ENCODE results near the gene PPFIA3.

PPFIA3 gene

GRCh38 chr19:49080392-49080791, 39.0 kb upstream of the PPFIA3 start:
- CTCF ChIA-PET, result interaction anchor here (0.8 kb wide), 1 partner anchor 10 kb away, joined by 3 read pairs; no protein-coding TSS in a partner anchor
- H3K4me3 ChIP-seq (ENCODE audit: low read depth, low read length), result no peak overlapping the region
- no peak for DNase-seq (ENCODE audit: low read depth, low spot score)
- no peak for TF ChIP-seq CTCF (IDR thresholded peaks at IDR 0.05; ENCODE audit: insufficient read depth, low read length, missing control alignments)
- POLR2A ChIA-PET, result no interaction called here

DNA sequence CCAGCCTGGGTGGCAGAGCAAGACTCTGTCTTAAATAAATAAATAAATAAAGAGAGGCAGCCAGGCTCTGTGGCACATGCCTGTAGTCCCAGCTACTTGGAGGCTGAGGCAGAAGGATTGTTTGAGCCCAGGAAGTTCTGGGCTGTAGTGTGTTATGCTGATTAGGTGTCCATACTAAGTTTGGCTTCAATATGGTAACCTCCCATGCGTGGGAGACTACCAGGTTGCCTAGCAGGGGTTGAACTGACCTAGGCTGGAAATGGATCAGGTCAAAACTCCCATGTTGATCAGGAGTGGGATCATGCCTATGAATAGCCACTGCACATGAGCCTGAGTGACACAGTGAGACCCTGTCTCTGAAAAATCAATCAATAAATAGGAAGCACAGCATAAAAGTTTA, 38.1 kb upstream of the PPFIA3 start:
- DNase-seq (ENCODE audit: low read depth, low spot score), result no peak
- POLR2A ChIA-PET, result no interaction called here
- CTCF ChIA-PET, result interaction anchor here (1.8 to 3.3 kb wide), 2 partner anchors 17 to 82 kb away, joined by 11 to 18 read pairs; no protein-coding TSS in a partner anchor
- no peak for TF ChIP-seq CTCF (IDR thresholded peaks at IDR 0.05; ENCODE audit: insufficient read depth, low read length, missing control alignments)
- H3K4me3 ChIP-seq (ENCODE audit: low read depth, low read length), result no peak overlapping the region

DNA sequence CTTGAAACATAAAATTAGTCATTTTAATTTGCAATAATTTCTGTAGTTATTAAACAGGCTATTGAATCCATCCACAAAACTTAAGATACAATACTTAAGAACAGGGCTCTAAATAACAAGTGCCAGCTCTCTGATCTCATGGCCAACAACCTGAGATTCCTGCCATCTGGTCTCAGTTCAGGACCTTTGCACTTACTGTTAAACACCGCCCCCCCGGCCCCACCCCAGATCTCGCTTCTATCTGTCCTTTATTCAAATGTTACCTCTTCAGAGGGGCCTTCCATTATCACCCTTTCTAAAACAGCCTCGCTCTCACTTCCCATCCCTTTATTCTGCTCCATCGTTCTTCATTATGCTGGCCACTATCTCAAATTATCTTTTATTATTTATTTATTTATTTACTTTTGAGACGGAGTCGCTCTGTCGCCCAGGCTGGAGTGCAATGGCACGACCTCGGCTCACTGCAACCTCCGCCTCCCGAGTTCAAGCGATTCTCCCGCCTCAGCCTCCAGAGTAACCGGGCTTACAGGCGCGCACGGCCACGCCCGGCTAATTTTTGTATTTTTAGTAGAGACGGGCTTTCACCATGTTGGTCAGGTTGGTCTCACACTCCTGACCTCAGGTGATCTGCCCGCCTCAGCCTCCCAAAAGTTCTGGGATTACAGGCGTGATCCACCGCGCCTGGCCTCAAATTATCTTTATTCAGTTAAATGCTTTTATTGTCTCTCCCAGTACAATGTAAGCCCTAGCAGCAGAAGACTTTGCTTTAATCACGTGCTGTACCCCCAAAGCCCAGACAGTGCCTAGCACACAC, 34.9 kb upstream of the PPFIA3 start:
- ChIA-PET POLR2A (no interaction called here), CTCF (interaction anchor here (0.7 to 3.3 kb wide), 3 partner anchors 9 to 92 kb away, joined by 3 to 18 read pairs (median 9); no protein-coding TSS in a partner anchor)
- H3K4me3 ChIP-seq (ENCODE audit: low read depth, low read length), result peak overlapping the region; percentile 49
- TF ChIP-seq CTCF (IDR thresholded peaks at IDR 0.05; ENCODE audit: insufficient read depth, low read length, missing control alignments), result no peak
- DNase-seq (ENCODE audit: low read depth, low spot score), result no peak

DNA sequence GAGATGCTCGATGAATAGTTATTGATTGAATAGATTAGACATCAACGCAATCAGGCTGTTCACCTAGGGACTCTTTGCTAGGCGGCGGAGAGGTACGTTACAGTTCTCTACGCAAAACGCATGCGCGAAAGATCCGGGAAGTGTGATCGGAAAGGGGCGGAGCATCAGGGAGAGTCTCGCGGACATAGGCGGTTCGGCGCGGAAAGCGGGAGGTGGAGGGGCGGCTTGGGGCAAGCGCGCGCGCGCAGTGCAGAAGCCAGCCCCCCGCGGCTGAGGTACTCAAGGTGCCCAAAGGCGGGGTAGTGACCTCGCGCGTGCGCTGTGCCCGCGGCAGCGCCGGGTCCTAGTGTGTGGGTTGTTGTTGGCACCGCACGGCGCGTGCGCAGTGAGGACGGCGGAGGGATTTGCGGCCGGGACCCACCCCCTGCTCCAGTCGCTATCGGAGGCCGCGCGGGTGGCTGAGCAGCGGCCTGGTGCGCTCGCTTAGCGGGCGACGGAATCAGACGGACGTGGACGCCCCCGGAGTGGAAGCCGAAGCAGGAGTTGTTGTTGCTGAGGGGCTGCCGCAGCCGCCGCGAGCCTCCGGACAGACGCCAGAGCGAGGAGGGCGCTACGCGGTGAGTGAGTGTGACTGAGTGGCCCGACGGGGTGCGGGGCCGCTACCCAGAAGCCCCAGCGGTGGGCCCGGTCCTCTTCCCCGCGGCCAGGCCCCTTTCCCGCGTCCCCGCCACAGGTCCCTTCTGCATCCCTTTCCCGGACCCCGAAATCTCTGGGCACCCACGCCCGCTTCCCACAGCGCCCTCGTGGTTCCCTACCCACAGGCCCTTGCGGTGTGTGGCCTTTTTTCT, 34.1 kb upstream of the PPFIA3 start, which contains the start of gene SNRNP70:
TSS of gene SNRNP70 (plus strand) at position 432 of the 848 bp plus-strand sequence. CDS start 964 bp downstream, outside the sequence.
- peak; percentile 95 for DNase-seq (ENCODE audit: low read depth, low spot score)
- no peak for TF ChIP-seq CTCF (IDR thresholded peaks at IDR 0.05; ENCODE audit: insufficient read depth, low read length, missing control alignments)
- POLR2A ChIA-PET, result no interaction called here
- H3K4me3 ChIP-seq (ENCODE audit: low read depth, low read length), result peak within 1 kb of the TSS; percentile 95
- CTCF ChIA-PET, result interaction anchor here (1.4 to 4.0 kb wide), 2 partner anchors 12 to 114 kb away, joined by 4 to 76 read pairs; no protein-coding TSS in a partner anchor

DNA sequence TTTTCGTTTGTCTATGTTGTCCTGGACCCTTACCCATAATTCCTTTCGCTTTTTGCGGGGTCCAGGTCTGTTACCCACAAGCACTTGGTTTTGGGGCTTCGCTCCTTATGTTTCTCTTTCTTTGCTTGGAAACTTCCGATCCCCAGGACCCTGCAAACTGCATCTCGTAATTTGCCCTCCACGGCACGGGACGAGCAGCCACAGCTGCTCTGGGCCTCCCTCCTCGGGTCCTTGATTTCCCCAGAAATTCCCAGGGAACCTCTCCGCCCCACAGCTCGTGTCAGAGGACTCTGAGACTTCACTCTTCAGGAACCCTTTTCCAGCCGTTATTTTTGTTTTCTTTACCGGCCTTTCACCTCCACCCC, 33.5 kb upstream of the PPFIA3 start:
- DNase-seq (ENCODE audit: low read depth, low spot score), result no peak
- POLR2A ChIA-PET, result no interaction called here
- CTCF ChIA-PET, result interaction anchor here (1.4 to 4.0 kb wide), 2 partner anchors 11 to 113 kb away, joined by 4 to 76 read pairs; no protein-coding TSS in a partner anchor
- TF ChIP-seq CTCF (IDR thresholded peaks at IDR 0.05; ENCODE audit: insufficient read depth, low read length, missing control alignments), result no peak
- peak overlapping the region; percentile 95 for H3K4me3 ChIP-seq (ENCODE audit: low read depth, low read length)

Data from AG04449 (cell line).